ENCODE results near the gene FMO2.

FMO2 gene

DNA sequence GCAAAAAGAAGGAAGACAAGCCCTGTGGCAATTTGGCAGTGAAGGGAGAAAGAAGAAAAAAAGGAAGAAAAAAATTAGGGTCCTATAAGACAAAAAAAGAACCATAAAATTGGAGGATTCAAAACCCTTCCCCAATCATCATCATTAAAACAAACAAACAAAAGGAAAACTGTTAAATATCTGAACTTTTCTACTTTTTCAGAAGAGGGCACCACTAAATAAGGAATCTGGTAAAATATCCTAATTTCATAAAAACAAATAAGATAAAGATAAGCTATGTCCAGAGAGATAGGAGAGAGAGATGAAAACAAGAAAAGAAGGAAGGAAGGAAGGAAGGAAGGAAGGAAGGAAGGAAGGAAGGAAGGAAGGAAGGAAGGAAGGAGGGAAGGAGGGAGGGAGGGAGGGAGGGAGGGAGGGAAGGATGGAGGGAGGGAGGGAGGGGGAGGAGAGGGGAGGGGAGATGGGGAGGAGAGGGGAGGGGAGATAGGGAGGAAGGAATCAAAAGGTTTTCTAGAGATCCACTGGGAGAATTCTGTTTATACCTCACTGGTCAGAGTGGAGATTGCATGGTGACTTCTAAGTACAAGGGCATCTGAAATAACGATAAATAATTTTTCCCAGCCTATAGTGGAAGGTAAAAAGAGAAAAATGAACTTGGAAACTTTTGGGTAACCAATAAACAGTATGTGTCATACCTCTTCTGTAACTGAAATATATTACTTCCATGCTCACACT lies 10.4 kb upstream of the FMO2 start:
- DNase-seq: no peak

GRCh38 chr1:171177261-171177660 lies 7.8 kb upstream of the FMO2 start:
- no peak for DNase-seq

- no peak for DNase-seq
Measured at GRCh38 chr1:171179318-171180227, 5.5 kb upstream of the FMO2 start.

GRCh38 chr1:171180670-171181069 lies 4.4 kb upstream of the FMO2 start:
- no peak for DNase-seq

GRCh38 chr1:171188388-171189266 lies 3.5 kb downstream of the FMO2 start:
- DNase-seq: peak; percentile 31

DNA sequence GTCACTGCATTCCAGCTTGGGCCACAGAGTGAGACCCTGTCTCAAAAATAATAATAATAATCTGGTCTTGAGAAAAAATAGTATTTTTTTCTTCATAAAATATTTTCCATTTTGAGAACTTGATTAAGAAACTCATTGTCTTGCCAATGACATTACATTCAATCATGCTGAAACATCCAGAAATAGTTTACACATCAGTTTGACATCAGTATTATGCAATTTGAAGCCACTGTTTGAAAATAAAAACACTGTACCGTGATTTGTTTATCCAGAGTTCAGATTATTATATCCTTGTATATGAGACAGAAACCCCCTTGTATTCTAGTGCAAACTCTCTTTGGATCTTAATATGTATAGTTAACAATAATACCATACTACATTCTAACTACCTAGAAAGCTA lies 6.9 kb downstream of the FMO2 start:
- no peak for DNase-seq

DNA sequence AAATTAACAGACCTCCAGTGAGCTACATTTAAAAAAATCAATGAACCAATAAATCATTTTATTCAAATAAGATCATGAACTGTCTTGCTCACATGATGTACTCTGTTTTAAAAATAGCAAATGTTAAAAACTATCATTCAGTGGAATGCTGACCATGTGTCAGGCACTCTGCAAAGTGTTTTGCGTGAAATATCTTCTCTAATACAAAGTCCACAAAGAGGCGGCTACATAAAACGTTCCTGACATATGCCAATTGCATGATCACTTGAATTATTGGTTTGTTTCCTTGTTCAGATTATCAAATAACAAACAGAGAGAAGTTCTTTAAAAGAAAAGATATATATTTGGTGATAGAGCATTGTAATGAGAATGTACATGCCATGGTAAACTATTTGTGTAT lies 10.7 kb downstream of the FMO2 start:
- DNase-seq: no peak

DNA sequence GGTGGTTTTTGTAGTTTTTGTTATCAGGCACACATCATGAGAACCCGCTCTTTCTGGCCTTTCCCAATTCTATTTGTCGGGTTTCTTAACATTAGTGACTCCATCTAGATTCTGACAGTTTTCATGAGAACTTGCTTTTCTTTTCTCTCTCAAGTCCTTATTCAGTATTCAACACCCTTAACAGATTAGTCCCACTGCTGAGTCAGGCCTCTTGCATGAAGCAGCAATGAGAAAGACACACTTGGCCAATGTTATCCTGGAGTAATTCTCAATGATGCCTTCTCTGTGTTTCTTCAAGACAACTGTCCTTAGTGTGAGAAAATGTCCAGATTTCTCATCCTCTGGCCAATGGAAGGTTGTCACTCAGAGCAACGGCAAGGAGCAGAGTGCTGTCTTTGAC lies 11.3 kb downstream of the FMO2 start:
- no peak for DNase-seq

DNA sequence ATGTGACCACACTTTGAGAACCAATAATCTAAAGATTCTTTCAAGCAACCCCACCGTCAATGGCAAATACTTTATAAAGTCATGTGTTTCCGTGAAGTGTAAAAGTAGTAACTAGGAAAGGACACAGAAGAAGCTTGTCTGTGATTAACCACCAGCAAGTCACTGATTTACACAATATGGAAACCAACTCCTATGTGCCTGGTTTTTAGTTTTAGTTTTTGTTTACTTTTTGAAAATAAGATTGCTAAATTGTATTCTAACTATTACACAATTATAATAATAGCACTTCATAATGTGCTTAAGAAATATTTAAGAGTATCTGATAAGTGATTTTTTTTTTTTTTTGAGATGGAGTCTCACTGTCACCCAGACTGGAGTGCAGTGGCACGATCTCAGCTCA lies 13.0 kb downstream of the FMO2 start:
- no peak for DNase-seq

GRCh38 chr1:171204296-171204695 lies 19.2 kb downstream of the FMO2 start:
- no peak for DNase-seq

DNA sequence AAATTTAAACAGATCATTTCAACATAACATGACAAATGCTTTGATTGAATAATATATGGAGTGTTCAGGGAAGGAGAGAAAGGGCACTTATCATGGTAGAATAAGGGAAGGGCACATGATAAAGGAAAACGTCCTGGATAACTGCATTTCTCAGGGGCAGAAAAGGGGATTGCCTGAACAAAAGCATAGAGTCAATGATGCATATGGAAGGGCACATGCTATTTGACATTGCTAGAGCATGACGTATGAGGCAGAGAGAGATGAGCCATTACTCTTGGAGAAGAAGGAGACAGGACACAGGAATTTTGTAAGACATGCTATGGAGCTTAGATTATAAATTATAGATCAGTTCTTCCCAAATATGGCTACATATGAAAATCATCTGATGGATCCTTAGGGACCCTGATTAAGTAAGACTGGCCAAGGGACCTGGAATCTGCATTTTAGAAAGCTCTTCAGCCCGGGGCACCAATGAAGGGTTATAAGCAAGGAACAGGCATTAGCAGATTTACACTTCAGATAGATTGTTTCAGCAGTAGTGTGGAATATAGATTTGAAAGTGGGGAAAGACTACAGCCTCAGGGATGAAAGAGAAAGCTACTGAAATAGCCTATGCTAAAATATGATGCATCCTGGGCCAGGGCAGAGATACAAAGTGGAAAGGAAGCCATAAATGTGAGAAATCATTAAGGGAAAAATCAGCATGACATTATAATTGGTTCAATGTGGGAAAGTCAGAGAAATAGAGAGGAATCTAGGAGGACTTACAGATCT lies 21.3 kb downstream of the FMO2 start:
- no peak for DNase-seq

- no peak for DNase-seq
Measured at GRCh38 chr1:171206978-171207355, 21.9 kb downstream of the FMO2 start.

DNA sequence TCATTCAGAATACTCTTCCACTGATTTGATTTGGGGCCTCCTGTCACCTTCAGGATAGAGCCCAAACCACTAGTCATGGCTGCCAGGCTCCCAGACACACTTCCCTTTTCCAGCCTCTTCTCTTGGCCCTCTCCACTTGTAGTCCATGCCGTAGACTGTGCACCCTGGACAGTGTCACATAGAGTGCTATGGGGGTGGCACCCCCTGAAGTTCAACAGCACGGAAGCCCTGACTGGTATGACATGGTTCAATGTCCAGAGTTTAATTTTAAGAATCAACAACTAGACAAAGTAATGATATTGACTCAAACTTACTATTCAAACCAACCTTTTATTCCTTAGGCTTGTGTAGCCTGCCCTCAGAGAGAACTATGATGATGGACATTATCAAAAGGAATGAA lies 22.3 kb downstream of the FMO2 start:
- DNase-seq: no peak

DNA sequence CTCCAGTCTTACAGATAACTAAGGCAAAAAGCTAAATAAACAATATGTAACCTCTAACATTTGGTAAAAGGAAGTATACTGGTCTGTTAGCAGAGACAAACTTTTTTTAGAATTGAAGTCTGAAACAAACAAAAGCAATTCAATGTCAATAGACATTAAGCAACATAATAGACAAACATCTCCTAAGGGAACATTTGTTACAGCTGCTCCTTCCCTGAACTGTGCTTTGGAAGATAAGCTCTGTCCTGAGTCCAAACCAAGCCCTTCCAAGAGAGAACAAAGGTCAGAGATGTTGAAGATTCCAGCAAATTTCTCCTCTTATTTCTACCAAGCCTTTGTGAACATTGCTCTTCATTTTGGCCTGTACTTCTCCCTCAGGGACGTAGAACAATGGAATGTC lies 25.3 kb downstream of the FMO2 start:
- no peak for DNase-seq

DNA sequence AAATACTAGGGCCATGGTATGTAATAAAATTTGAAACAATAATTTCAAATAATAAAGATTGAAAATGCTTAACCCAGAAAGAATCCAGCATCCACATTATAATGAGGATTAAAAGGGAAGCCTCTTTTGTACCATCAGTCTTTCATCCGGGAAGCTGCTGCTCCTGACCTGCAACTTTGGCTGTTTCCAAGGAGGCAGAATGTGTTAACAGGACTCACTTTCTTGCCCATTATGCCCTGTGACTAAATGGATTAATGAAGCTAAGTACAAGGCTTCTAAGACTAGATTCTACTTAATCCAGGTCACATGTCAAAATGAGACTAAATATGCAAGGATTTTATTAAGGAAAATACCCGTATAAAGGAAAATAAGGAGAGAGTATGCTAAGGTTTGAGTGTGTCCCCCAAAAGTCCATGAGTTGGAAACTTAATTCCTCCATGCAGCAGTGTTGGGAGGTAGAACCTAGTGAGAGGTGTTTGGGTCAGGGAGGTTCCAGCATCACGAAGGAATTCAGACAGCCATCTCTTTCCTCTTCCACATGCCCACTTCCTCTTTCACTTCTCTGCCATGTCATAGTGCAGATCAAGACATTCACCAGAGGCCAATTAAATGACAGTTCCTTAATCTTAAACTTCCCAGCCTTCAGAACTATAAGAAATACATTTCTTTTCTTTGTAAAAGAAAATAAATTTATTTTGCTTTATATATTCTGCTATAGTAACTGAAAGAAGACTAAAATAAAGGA lies 27.7 kb downstream of the FMO2 start:
- no peak for DNase-seq

DNA sequence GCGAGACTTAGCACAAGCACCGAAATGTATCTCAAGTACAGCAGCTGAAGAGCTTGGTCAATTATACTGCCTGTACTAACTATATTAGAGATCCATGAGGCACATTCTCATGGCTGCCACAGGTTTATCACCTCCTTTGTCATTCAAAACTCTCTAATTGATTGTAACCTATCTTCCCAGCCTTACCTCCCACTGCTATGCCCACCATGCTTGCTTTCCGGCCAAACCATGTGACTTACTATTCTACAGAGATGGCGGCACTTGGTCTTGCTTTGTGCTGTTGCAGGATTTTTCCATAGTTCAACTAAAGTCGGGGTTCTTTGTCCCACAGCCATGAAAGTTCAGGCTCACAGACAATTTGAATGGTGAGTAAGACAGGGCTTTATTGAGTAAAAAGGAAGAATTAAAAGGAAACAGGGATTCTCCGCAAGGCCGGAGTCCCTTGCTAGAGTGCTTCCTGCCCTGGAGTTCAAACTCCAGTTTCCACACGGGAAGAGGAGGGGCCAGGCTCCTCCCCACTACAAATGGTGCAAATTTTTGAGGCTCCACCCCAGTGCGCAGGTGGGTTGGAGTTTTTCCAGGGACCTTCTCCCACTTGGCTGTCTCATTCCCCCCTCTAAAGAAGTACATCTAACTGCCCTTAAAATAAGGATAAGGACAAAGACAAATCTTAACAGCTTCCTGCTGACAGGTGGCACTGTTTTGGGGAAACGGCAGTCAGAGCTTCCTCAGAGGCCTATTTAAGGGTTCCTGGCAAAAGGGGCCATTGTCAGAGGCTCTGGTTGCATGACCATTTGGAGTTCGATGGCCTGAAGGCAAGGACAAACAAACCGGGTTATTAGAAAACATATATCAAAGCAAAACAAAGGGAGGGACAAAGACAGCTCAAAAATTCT lies 28.7 kb downstream of the FMO2 start:
- no peak for DNase-seq

GRCh38 chr1:171217658-171218443 lies 32.8 kb downstream of the FMO2 start:
- no peak for DNase-seq

DNA sequence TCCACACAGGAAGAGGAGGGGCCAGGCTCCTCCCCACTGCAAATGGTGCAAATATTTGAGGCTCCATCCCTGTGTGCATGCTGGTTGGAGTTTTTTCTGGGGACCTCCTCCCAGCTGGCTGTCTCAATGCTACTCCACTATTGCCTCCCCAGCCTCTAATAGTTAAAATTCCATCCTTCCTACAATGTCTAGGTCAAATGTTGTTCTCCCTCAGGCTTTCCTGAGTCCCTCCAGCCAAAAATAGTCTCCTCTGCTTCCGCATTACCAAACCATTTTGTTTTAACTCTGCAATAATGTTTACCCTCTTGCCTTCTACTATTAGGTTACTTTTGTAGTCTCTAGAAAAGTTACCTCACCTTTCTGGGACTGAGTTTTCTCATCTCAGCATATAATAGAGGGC lies 33.6 kb downstream of the FMO2 start:
- DNase-seq: no peak

GRCh38 chr1:171219346-171220080 lies 34.4 kb downstream of the FMO2 start:
- no peak for DNase-seq
